Endodermal cell (in vitro differentiated cells): Measurements from ENCODE around the gene CLDN22. TPM values are rescaled to one million over a fixed set of nuclear protein-coding genes. Genes with fewer than 3 reads are reported as not detected.
A peak's percentile ranks its signal among the peaks of the same experiment; 100 is the strongest.

Experiments used
- DNase-seq: peaks from one replicate; pipeline ENCODE4 v3.0.0-alpha.2; 2017
- H3K27ac ChIP-seq: 2 replicates; pipeline ENCODE4 v1.5.1; 2013; ENCODE audit warnings: mild to moderate bottlenecking, low read depth, low read length, moderate library complexity
- H3K27me3 ChIP-seq: 2 replicates; pipeline ENCODE4 v1.6.1; 2013; ENCODE audit warnings: mild to moderate bottlenecking, low read length, moderate library complexity; ENCODE audit not compliant: insufficient read depth, control insufficient read depth, poor library complexity, severe bottlenecking
- H3K36me3 ChIP-seq: 2 replicates; pipeline ENCODE4 v1.7.0; 2013; ENCODE audit warnings: mild to moderate bottlenecking, low read length, moderate library complexity; ENCODE audit not compliant: control insufficient read depth, insufficient read depth
- H3K4me1 ChIP-seq: one replicate; pipeline ENCODE4 v1.7.0; 2013; ENCODE audit warnings: low read length; ENCODE audit not compliant: control insufficient read depth, insufficient read depth
- H3K4me3 ChIP-seq: 2 replicates; pipeline ENCODE4 v1.5.1; 2013; ENCODE audit warnings: mild to moderate bottlenecking, low read length, moderate library complexity
- H3K9ac ChIP-seq: 2 replicates; pipeline ENCODE4 v1.6.1; 2013; ENCODE audit warnings: mild to moderate bottlenecking, low read length, moderate library complexity; ENCODE audit not compliant: poor library complexity, severe bottlenecking; ENCODE audit errors: extremely low read depth
- H3K9me3 ChIP-seq: 2 replicates; pipeline ENCODE4 v1.6.1; 2013; ENCODE audit warnings: mild to moderate bottlenecking, low read length, moderate library complexity; ENCODE audit not compliant: control insufficient read depth
- H3K27ac Mint-ChIP-seq: 2 replicates; pipeline ENCODE4 v1.8.0; 2020; ENCODE audit warnings: mixed read lengths
- H3K27me3 Mint-ChIP-seq: 2 replicates; pipeline ENCODE4 v1.8.0; 2021; ENCODE audit warnings: mild to moderate bottlenecking, mixed read lengths; ENCODE audit not compliant: insufficient read depth
- H3K36me3 Mint-ChIP-seq: 2 replicates; pipeline ENCODE4 v1.8.0; 2020; ENCODE audit warnings: low read depth, mixed read lengths
- H3K4me1 Mint-ChIP-seq: 2 replicates; pipeline ENCODE4 v1.8.0; 2020; ENCODE audit warnings: mixed read lengths
- H3K4me3 Mint-ChIP-seq: 2 replicates; pipeline ENCODE4 v1.8.0; 2020; ENCODE audit warnings: mild to moderate bottlenecking, moderate library complexity, mixed read lengths
- H3K9me3 Mint-ChIP-seq: 2 replicates; pipeline ENCODE4 v1.8.0; 2020; ENCODE audit warnings: mild to moderate bottlenecking, mixed read lengths
- WGBS, 2 experiments: methylation state at CpG; one replicate each; pipeline versions ENCODE4 v1.1.5 to v1.1.7; 2013; ENCODE audit warnings: missing lambda C conversion rate in 2 of 2, mixed read lengths in 1 of 2; ENCODE audit not compliant: insufficient coverage in 1 of 2, insufficient read length in 1 of 2; 5-methylcytosine and 5-hydroxymethylcytosine counted together
- total RNA-seq, 2 donors: library from RNA; stranded (reverse); fragmentation: NEBNext Ultra II Directional in 1 of 2; extraction: Animal tissue kit (Norgen Biotek cat#: 25700) in 1 of 2; gene quantifications; 2 replicates in 1 of 2; 3 replicates in 1 of 2; pipeline ENCODE4 v1.2.1, GENCODE V29; 2021
- TF ChIP-seq, protein P1 (sequence below): fragments of 200-600 bp; sonication (generic); conservative IDR thresholded peaks from 2 replicates; pipeline ENCODE4 v1.5.0; 2021; ENCODE audit warnings: antibody characterized with exemption, mild to moderate bottlenecking

The CLDN22 gene
- total RNA-seq, 2 donors from 2014 or later = 0.15 TPM; not detected in 1

DNA sequence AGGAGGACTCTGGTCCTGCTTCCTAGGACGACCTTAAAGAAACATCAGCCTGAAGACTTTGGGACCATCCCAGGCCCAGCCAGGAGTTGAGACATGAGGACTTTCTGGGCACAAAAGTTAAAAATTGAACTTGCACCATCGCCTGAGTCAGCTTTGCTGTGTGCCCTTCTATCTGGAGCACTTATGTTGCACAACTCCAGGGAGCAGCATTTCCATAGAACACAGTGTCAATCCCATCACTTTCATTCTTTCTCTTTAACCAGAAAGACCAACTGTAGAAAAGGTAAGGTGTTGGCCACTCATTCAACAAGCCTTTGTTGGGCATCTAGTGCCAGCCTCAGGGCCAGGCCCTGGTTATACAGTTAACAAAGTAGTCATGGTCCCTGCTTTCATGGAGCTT is 10.8 kb upstream of the CLDN22 start:
- peaks cover 49% of the 10 kb centered on the region for H3K9me3 ChIP-seq
- TF ChIP-seq, protein P1, sequence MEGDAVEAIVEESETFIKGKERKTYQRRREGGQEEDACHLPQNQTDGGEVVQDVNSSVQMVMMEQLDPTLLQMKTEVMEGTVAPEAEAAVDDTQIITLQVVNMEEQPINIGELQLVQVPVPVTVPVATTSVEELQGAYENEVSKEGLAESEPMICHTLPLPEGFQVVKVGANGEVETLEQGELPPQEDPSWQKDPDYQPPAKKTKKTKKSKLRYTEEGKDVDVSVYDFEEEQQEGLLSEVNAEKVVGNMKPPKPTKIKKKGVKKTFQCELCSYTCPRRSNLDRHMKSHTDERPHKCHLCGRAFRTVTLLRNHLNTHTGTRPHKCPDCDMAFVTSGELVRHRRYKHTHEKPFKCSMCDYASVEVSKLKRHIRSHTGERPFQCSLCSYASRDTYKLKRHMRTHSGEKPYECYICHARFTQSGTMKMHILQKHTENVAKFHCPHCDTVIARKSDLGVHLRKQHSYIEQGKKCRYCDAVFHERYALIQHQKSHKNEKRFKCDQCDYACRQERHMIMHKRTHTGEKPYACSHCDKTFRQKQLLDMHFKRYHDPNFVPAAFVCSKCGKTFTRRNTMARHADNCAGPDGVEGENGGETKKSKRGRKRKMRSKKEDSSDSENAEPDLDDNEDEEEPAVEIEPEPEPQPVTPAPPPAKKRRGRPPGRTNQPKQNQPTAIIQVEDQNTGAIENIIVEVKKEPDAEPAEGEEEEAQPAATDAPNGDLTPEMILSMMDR = no peak
- no peaks in the 10 kb centered on the region for H3K36me3 ChIP-seq
- Mint-ChIP-seq H3K4me3 (no peak overlapping the region), H3K4me1 (peaks cover 19% of the 10 kb centered on the region), H3K9me3 (peaks cover 34% of the 10 kb centered on the region), H3K27me3 (peaks cover 4% of the 10 kb centered on the region), H3K36me3 (peaks cover 12% of the 10 kb centered on the region), H3K27ac (peak overlapping the region; percentile 80)
- no peak overlapping the region for H3K27ac ChIP-seq
- no peak for DNase-seq
- 85 to 91% methylated on average over 2 of the region's 2 CpGs for WGBS, 2 experiments
- H3K9ac ChIP-seq = peak overlapping the region; percentile 60
- H3K27me3 ChIP-seq = no peaks in the 10 kb centered on the region
- H3K4me1 ChIP-seq = peaks cover 13% of the 10 kb centered on the region
- H3K4me3 ChIP-seq = peak overlapping the region; percentile 59

DNA sequence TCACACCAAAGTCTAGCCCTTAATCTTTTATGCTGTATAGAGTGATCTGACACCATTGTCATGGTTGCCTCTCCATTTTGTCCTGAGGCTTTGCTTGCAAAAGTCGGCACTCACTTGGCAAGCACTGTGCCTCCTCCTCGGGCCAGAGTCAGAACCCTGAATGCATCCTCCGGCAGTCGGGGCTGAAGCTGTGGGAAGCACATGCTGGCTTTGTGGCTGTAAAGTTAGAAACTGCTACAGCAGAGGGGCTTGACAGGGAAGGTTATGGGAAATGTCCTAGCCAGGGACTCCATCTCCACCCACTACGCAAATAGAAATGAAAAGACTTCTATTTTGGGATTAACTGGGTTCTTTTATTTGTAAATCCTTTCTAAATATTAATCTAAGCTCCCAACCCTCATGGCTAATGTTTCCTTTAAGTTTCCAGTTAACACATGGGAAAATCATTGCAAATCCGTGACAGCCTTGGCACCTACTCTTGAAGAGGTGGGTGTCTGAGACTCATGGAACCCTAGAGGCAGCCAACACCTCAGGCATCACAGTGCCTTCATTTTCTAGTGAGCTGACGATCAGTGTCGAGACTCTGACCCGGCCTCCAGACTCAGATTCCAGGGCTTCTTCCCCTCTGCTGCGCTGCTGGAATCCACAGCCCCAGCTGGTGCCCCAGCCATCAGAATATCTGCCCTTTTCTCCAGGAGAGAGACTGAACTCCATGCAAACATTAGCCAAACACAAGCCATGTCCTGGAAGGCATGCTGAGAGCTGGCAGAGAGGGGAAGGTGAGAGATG is 10.1 kb upstream of the CLDN22 start:
- Mint-ChIP-seq H3K27ac (peak overlapping the region; percentile 94), H3K4me3 (no peak overlapping the region), H3K36me3 (peaks cover 17% of the 10 kb centered on the region), H3K27me3 (peaks cover 4% of the 10 kb centered on the region), H3K9me3 (peaks cover 40% of the 10 kb centered on the region), H3K4me1 (peaks cover 19% of the 10 kb centered on the region)
- TF ChIP-seq, protein P1 = no peak
- Histone ChIP-seq H3K9ac (peak overlapping the region; percentile 60), H3K36me3 (no peaks in the 10 kb centered on the region), H3K27ac (peak overlapping the region; percentile 47), H3K27me3 (no peaks in the 10 kb centered on the region), H3K4me3 (peak overlapping the region; percentile 59), H3K9me3 (peaks cover 54% of the 10 kb centered on the region), H3K4me1 (peaks cover 13% of the 10 kb centered on the region)
- DNase-seq = no peak
- 73 to 83% methylated on average over 7 to 9 of the region's 10 CpGs for WGBS, 2 experiments

DNA sequence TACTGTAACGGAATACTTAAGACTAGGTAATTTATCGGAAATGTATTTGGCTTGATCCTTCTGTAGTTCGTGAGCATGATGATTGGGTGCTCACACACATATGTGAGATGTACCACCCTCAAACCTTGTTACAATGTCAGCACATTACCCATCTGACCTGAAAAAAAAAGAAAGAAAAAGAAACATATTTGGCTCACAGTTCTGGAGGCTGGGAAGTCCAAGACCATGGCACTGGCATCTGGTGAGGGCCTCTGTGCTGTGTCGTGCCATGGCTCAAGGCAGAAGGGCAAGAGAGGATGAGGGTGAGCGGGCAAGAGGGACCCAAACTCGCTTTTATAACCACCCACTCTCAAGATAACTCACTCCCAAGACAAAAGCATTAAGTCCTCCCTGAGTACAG is 9.2 kb upstream of the CLDN22 start:
- peaks cover 54% of the 10 kb centered on the region for H3K9me3 ChIP-seq
- Mint-ChIP-seq H3K4me3 (no peak overlapping the region), H3K9me3 (peaks cover 42% of the 10 kb centered on the region), H3K4me1 (peaks cover 19% of the 10 kb centered on the region), H3K36me3 (peaks cover 17% of the 10 kb centered on the region), H3K27ac (peak overlapping the region; percentile 31), H3K27me3 (peaks cover 4% of the 10 kb centered on the region)
- no peaks in the 10 kb centered on the region for H3K36me3 ChIP-seq
- 93 to 95% methylated on average over 3 to 6 of the region's 6 CpGs for WGBS, 2 experiments
- no peak for DNase-seq
- H3K27ac ChIP-seq = no peak overlapping the region
- no peaks in the 10 kb centered on the region for H3K27me3 ChIP-seq
- peak overlapping the region; percentile 69 for H3K4me3 ChIP-seq
- peaks cover 13% of the 10 kb centered on the region for H3K4me1 ChIP-seq
- TF ChIP-seq, protein P1 = no peak
- H3K9ac ChIP-seq = no peak overlapping the region
